Fibroblast of skin of left biceps (primary cell): ENCODE measurements around the gene U2AF2.

Experiments used
- DNase-seq, 2 experiments: peaks; one replicate each; pipeline ENCODE4 v3.0.0-alpha.2; 2013; ENCODE audit warnings: low read depth in 2 of 2

The U2AF2 gene

GRCh38 chr19:55621673-55622231 is 33.1 kb upstream of the U2AF2 start:
- DNase-seq: no peak

DNA sequence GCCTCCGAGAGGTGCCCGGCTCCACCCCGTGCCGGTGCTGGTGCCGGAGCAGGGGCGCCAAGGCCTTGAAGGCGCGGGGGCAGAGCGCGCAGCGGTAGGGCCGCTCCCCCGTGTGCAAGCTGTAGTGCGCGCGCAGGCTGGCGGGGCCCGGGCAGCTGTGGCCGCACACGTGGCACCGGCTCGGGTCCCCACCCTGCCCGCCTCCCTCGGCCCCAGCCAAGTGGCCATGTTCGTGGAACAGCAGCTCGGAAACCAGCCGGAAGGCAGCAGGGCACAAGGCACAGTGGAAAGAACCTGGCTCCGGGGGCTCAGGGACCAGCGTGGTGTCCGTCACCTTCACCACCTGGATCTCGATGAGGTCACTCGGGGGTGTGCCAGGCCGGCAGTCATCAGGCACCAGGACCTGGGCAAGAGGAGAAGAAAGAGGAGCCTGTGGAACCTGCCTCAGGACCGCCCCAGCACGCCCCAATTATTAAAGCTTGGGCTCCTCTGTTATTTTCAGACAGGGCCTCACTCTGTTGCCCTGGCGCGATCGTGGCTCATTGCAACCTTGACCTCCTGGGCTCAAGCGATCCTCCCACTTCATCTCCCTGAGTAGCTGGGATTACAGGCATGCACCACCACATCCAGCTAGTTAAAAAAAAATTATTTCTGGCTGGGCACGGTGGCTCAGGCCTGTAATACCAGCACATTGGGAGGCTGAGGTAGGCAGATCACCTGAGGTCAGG is 32.4 kb upstream of the U2AF2 start:
- DNase-seq: no peak

DNA sequence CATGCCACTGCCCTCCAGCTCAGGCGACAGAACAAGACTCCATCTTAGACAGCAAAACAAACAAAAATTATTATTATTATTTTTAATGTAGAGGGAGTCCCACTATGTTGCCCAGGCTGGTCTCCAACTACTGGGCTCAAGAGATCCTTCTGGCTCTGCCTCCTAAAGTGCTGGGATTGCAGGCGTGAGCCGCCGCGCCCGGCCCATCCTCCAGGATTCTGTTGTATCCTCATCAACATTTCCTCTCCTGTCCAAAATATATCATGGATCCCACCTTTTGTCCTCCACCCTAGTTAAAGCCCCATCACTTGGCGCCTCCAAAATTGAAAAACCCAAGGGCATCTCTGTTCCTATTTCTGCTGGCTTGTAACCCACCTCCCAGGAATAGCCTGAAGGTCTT is 31.7 kb upstream of the U2AF2 start:
- DNase-seq: no peak

DNA sequence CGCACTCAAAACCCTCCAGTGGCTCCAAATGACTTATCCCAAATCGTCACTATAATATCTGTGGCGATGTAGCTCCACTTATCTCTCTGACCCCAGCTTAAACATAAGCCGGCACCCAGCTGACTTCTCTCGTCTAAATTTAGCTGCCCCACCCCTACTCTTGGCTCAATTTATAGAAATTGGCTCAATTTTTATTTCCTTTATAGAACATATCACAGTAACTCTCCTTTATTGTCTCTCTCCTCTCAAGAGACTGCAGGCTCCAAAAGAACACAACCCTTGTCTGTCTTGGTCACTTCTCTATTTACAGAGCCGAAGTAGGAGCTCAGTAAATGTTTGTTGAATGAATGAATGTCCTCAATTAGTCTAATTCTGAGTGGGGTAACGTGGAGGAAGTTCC is 31.3 kb upstream of the U2AF2 start:
- no peak for DNase-seq

GRCh38 chr19:55624109-55625003 is 30.5 kb upstream of the U2AF2 start, which contains the start of gene ZNF784:
Gene ZNF784 (minus strand): TSS chr19:55624566. CDS start chr19:55624561, 5 bp downstream.
- DNase-seq: peak; percentile 79

DNA sequence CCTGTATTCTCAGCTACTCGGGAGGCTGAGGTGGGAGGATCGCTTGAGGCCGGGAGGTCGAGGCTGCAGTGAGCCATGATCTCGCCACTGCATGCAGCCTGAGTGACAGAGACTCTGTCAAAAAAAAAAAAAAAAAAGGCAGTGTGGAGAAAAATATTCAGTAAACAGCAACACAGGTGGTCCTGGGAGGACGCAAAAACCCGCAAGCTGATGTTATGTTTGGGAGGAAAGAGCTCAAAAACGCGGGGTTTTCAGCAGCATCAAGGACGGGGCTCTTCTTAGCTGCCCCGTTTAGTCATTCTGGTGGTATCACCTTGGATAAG is 29.9 kb upstream of the U2AF2 start:
- no peak for DNase-seq

DNA sequence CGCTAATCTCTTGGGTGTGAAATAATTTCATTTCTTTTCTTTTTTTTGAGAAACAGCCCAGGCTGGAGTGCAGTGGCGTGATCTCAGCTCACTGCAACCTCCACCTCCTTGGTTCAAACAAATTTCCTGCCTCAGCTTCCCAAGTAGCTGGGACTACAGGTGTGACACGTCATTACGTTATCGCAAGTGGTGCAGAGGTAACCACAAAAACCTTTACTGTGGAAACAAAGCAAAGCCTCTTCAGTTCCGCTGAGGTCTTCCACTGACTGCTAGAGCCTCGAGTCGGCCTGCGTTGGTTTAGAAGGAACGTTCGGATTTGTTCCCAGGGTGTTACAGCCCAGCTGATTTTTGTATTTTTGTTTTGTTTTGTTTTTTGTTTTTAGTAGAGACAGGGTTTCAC is 28.5 kb upstream of the U2AF2 start:
- no peak for DNase-seq

DNA sequence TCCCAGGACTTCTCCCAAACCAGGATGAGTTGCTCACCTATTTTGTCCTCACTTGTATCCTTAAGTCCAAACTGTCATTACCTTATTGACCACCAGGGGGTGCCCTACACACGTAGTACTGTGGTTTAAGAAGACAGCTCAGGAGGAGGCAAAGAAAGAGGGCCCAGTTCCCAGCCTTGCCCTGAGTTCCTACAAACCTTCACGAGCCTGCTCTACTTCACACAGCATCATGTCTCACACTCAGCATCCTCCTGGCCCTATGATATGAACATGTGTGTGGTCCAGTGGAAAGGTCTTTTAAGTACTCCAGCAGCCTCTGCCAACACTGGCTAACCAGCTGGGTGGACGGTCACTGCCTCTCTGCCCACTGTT is 22.4 kb upstream of the U2AF2 start:
- DNase-seq: peak; percentile 73 to 75

GRCh38 chr19:55633861-55634260 is 21.0 kb upstream of the U2AF2 start:
- DNase-seq: no peak

- DNase-seq: no peak
These were observed 19.5 kb upstream of the U2AF2 start for GRCh38 chr19:55635334-55635717.

- DNase-seq: no peak
These were observed 18.9 kb upstream of the U2AF2 start for GRCh38 chr19:55635856-55636440.

- no peak for DNase-seq
These were observed 18.1 kb upstream of the U2AF2 start for GRCh38 chr19:55636723-55637122.

GRCh38 chr19:55637534-55637933 is 17.3 kb upstream of the U2AF2 start:
- DNase-seq: no peak

- DNase-seq: no peak
These were observed 15.9 kb upstream of the U2AF2 start for GRCh38 chr19:55638864-55639359.

- no peak for DNase-seq
These were observed 14.7 kb upstream of the U2AF2 start for GRCh38 chr19:55640043-55640576.

DNA sequence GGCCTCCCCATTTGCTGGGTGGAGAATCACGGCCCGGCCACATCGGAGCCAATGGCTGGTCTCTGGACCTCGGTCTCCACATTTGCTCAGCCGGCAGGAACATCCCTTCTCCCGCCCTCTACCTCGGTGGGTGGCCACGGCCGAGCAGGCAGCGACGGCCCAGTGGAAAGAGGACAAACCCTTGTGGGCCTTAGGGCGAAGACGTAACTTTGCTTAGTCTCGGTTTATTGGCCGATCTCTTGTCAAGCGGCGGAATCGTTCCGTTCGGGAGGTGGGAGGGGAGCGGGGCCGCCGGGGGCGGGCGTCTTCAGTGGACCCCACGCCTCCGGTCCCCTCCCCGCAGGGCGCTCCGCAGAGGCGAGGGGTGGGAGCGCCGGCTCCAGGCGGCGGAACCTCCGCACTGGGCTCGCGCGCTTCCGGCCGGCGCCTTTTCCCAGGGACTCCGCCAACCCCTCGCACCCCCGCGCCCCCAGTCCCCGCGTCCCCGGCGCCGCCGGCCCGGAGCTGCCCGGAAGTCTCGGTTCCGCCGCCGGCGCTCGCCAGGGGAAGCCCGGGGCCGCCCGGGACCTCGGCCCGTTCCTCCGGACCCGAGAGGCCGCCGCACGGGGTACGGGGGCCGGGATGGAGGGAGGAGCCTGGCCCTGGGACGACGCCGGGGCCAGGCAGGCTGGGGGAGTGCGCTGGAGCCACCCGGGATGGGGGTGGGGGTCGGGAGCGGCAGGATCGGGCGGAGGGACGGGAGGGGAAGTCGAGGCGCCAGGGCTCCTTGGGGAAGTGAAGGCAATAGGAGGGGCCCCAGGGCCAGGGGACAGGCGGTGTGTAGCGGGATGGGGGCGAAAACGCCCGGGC is 14.0 kb upstream of the U2AF2 start, which contains the start of gene ZNF580:
Gene ZNF580 (plus strand): TSS at position 426 of the 849 bp plus-strand sequence. CDS start 1,507 bp downstream, outside the sequence.
- peak in 1 of 2 experiments; percentile 67 for DNase-seq

- no peak for DNase-seq
These were observed 13.2 kb upstream of the U2AF2 start for GRCh38 chr19:55641426-55642152.

GRCh38 chr19:55642153-55643002 is 12.5 kb upstream of the U2AF2 start:
- DNase-seq: no peak
